ENCODE results near the gene SLC9A2.

SLC9A2 gene, protein sequence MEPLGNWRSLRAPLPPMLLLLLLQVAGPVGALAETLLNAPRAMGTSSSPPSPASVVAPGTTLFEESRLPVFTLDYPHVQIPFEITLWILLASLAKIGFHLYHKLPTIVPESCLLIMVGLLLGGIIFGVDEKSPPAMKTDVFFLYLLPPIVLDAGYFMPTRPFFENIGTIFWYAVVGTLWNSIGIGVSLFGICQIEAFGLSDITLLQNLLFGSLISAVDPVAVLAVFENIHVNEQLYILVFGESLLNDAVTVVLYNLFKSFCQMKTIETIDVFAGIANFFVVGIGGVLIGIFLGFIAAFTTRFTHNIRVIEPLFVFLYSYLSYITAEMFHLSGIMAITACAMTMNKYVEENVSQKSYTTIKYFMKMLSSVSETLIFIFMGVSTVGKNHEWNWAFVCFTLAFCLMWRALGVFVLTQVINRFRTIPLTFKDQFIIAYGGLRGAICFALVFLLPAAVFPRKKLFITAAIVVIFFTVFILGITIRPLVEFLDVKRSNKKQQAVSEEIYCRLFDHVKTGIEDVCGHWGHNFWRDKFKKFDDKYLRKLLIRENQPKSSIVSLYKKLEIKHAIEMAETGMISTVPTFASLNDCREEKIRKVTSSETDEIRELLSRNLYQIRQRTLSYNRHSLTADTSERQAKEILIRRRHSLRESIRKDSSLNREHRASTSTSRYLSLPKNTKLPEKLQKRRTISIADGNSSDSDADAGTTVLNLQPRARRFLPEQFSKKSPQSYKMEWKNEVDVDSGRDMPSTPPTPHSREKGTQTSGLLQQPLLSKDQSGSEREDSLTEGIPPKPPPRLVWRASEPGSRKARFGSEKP

GRCh38 chr2:102619414-102620319 is at the start of gene SLC9A2:
SLC9A2 (plus strand) TSS chr2:102619553; CDS start chr2:102619849, 296 bp downstream.
- in situ Hi-C loops (cut with MboI; ENCODE audit: low sequenced_read_pairs) = no loop called here

DNA sequence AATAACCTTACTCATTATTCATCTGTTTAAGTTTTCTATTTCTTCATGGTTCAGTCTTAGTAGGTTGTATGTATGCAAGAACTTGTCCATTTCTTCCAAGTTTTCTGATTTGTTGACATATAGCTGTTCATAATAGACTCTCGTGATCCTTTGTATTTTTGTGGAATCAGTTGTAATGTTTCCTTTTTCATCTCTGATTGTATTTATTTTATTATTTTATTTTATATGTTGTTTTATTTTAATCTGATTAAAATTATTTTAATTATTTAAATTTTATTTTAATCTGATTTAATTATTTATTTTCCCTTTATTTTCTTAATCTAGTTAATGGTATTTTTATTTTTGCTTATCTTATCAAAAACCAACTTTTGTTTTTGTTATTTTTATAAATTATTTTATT is 43.5 kb upstream of the SLC9A2 start:
- in situ Hi-C loops (cut with MboI; ENCODE audit: low sequenced_read_pairs) = no loop called here

DNA sequence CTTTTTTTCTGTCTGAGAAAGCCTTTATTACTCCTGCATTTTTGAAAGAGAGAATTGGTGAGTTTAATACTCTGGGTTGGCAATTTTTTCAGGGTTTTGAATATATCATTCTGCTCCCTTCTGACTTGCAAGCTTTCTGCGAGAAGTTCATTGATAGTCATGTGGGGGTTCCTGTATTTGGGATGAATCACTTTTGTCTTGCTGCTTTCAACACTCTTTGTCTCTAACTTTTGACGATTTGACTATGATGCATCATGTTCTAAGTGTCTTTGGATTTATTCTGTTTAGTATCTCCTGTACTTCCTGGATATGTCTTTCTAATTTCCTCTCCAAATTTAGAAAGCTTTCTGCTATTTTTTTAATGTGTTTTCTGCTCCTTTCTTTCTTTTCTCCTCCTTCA is 41.0 kb upstream of the SLC9A2 start:
- in situ Hi-C loops (cut with MboI; ENCODE audit: low sequenced_read_pairs) = no loop called here

- in situ Hi-C loops (cut with MboI; ENCODE audit: low sequenced_read_pairs) = no loop called here
Observed at GRCh38 chr2:102581911-102582310, 37.4 kb upstream of the SLC9A2 start.

DNA sequence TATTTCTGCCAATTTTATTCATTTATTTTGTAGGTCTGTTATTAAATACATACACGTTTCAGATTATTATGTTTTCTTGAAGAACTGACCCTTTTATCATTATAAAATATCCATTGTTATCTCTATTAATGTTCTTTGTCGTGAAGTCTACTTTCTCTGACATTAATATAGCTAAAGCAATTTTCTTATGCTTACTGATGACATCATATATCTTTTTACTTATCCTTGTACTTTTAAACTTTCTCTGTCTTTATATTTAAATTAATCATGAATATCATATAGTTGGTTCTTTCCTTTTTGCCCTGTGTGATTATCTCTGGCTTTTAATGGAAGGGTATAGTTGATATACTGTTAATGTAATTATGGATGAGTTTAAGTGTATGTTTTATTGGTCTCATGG is 36.5 kb upstream of the SLC9A2 start:
- in situ Hi-C loops (cut with MboI; ENCODE audit: low sequenced_read_pairs) = no loop called here

GRCh38 chr2:102585847-102586404 is 33.4 kb upstream of the SLC9A2 start:
- in situ Hi-C loops (cut with MboI; ENCODE audit: low sequenced_read_pairs) = no loop called here

GRCh38 chr2:102588213-102588939 is 31.0 kb upstream of the SLC9A2 start:
- in situ Hi-C loops (cut with MboI; ENCODE audit: low sequenced_read_pairs) = no loop called here

DNA sequence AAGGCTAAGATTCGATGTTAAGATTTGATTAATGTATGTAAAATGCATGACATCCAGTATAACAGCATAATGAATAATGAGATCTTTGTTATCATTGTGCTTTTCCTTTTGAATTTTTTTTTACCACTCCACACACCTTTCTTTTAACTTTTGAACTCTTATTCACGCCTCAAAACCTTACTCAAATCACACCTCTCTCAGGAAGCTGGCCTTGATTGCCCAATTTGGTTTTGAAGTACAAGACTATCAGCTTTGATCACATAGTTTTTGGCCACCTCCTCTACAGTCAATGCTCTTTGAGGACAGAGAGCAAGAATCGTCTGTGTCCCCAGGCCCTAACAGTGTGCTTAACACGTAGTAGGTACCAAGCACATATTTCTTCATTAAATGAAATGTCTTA is 29.9 kb upstream of the SLC9A2 start:
- in situ Hi-C loops (cut with MboI; ENCODE audit: low sequenced_read_pairs) = no loop called here

DNA sequence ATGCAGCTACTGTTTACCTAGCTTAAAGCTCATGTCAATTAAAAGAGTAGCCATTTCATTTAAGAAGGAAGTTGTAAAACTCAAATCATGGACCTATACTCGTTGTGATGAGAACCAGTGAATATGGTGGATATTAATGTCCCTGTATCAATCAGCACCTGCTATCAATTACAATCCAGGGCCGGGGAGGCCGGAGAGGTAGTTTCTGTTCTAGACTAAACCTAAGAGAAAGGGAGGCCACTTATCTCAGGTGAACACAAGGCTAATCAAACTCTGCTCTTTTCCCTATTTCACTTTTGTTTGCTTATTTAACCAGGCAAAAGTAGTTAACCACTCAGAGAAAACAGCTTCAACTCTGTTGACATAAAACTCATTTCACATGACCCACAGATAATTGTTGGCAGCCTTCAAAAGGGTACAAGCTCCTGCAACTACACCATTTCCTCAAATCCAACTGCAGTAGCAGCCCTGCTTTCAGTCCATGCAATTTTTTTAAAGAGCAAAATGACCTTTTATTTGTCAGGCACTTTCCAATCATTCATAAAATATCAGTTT is 27.8 kb upstream of the SLC9A2 start:
- in situ Hi-C loops (cut with MboI; ENCODE audit: low sequenced_read_pairs) = no loop called here

- in situ Hi-C loops (cut with MboI; ENCODE audit: low sequenced_read_pairs) = no loop called here
Observed at GRCh38 chr2:102592601-102593000, 26.8 kb upstream of the SLC9A2 start.

DNA sequence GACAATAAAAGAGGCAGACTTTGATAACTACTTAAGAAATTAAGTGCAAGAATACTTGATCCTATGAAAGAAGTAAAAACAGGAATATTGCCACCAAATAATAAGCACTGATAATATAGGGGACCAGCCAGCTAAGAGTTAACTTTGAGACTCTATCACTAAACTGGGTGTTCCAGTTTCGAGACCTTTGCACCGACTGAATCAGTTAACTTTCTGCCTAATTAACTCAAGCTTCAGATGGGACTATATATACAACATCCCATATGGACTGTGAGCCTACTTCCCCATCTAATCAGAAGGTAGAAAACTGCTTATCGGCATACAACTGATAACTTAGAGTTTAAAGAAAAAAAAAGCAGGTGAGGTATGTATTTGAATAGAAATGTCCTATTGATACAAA is 25.8 kb upstream of the SLC9A2 start:
- in situ Hi-C loops (cut with MboI; ENCODE audit: low sequenced_read_pairs) = no loop called here

DNA sequence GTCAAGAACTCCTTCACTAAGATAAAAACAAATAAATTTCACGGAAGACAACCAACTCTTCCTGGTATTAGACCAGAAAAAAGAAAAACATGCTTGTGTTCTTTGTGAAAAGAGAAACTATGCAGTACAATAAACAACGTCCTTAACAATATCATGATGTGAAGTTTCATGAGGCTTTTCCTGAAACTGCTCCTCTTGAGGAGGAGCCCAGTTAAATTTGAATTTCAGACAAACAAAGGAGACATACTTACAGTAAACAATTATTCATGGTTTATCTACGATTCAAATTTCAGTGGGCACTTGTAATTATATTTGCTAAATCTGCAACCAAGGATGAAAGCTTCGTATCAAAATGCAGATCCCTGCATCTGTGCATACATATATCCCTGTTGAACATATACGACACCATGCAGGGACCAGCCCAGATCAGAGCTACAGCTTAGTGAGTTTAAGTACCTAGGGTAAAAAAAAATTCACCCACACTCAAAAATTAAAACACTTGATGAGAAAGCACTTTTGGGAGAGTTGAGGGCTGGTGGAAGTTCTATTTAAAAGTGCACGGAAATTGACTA is 24.8 kb upstream of the SLC9A2 start:
- in situ Hi-C loops (cut with MboI; ENCODE audit: low sequenced_read_pairs) = no loop called here

- in situ Hi-C loops (cut with MboI; ENCODE audit: low sequenced_read_pairs) = no loop called here
Observed at GRCh38 chr2:102597788-102598187, 21.6 kb upstream of the SLC9A2 start.

DNA sequence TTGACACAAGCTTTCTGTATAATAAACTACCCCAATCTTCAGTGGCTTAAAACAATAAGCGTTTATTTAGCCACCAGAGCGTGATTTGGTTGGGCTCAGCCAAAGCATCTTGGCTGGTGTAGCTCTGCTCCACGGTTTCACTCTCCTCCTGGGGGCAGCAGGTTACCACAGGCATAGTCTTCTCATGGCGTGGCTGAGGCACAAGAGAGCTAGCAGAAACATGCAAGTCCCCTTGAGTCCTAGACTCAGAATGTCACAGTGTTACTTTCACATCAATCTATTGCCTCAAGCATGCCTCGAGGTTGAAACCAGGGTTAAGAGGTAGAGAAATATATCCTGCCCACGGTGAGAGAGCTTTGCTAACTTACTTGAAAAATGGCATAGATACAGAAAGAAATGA is 19.9 kb upstream of the SLC9A2 start:
- in situ Hi-C loops (cut with MboI; ENCODE audit: low sequenced_read_pairs) = no loop called here

- in situ Hi-C loops (cut with MboI; ENCODE audit: low sequenced_read_pairs) = no loop called here
Observed at GRCh38 chr2:102601730-102602129, 17.6 kb upstream of the SLC9A2 start.

DNA sequence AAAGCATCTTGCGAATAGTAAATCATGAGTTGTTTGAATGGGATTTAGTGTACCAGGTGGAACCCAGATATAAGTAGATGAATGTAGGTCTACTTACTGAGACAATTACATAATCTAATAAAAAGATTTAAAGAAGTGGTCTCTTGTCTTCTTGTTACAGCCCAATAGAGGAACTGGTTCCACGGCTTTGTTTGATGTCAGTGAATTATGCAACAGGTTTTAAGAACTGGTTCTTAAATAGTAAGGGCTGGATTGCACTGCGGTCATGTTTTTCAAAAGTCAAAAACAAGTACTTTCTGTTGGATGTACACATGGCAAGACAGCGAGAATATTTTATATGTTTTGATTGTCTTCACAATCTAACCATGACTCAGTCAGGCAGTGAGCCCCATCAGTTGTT is 15.4 kb upstream of the SLC9A2 start:
- in situ Hi-C loops (cut with MboI; ENCODE audit: low sequenced_read_pairs) = no loop called here

DNA sequence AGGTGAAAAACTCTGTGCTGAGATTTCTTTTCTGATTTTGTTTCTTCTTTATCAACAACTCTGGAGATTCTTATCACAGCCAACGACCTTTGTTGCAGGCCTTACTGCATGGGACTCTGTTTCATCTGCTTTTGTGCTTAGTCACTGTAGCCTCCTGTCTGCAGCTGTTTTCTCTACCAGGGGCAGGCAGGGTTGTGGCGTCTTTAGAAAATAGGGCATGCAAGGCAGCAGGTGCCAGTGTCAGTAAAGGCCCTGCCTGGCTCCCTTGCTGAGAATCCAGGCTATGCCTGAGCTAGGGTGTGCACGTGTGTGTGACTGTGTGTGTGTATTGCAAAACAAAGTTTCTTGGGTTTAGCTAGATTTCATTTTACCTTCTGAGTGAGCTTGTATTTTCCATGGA is 14.6 kb upstream of the SLC9A2 start:
- in situ Hi-C loops (cut with MboI; ENCODE audit: low sequenced_read_pairs) = no loop called here

- in situ Hi-C loops (cut with MboI; ENCODE audit: low sequenced_read_pairs) = no loop called here
Observed at GRCh38 chr2:102606353-102606752, 13.0 kb upstream of the SLC9A2 start.

- in situ Hi-C loops (cut with MboI; ENCODE audit: low sequenced_read_pairs) = no loop called here
Observed at GRCh38 chr2:102615620-102616436, 3.5 kb upstream of the SLC9A2 start.

All from hTERT RPE-1 (cell line).